ENCODE data around the gene GRM2.
"Not testable (repeated sequence)": the region's sequence is repeated elsewhere in the genome, so short reads cannot be mapped to it uniquely, and the experiment has no call there.

The GRM2 gene

GRCh38 chr3:51735039-51735438, 28.2 kb downstream of the GRM2 start:
- no peak for TF ChIP-seq POLR2A (IDR thresholded peaks at IDR 0.05; ENCODE audit: low read depth, low read length)
- FAIRE-seq = no peak
- no peak for DNase-seq (ENCODE audit: insufficient read length, low spot score)

GRCh38 chr3:51735950-51736349, 29.1 kb downstream of the GRM2 start:
- no peak for TF ChIP-seq POLR2A (IDR thresholded peaks at IDR 0.05; ENCODE audit: low read depth, low read length)
- FAIRE-seq (no peak), DNase-seq (ENCODE audit: insufficient read length, low spot score) (no peak)

- DNase-seq (ENCODE audit: insufficient read length, low spot score) (no peak), FAIRE-seq (no peak)
- no peak for TF ChIP-seq POLR2A (IDR thresholded peaks at IDR 0.05; ENCODE audit: low read depth, low read length)
Measured at GRCh38 chr3:51739110-51739509, 32.2 kb downstream of the GRM2 start.

- not testable (repeated sequence) for FAIRE-seq; DNase-seq (ENCODE audit: insufficient read length, low spot score)
Measured at GRCh38 chr3:51742320-51742719, 35.5 kb downstream of the GRM2 start.

GRCh38 chr3:51742978-51743377, 36.1 kb downstream of the GRM2 start:
- not testable (repeated sequence) for DNase-seq (ENCODE audit: insufficient read length, low spot score); FAIRE-seq

GRCh38 chr3:51747840-51748239, 41.0 kb downstream of the GRM2 start:
- FAIRE-seq = no peak
- no peak for TF ChIP-seq POLR2A (IDR thresholded peaks at IDR 0.05; ENCODE audit: low read depth, low read length)
- DNase-seq (ENCODE audit: insufficient read length, low spot score) = no peak

GRCh38 chr3:51748327-51748726, 41.5 kb downstream of the GRM2 start:
- TF ChIP-seq POLR2A (IDR thresholded peaks at IDR 0.05; ENCODE audit: low read depth, low read length) = no peak
- no peak for FAIRE-seq
- DNase-seq (ENCODE audit: insufficient read length, low spot score) = no peak

GRCh38 chr3:51750878-51751277, 44.0 kb downstream of the GRM2 start:
- DNase-seq (ENCODE audit: insufficient read length, low spot score) = no peak
- no peak for TF ChIP-seq POLR2A (IDR thresholded peaks at IDR 0.05; ENCODE audit: low read depth, low read length)
- no peak for FAIRE-seq

GRCh38 chr3:51751287-51751686, 44.4 kb downstream of the GRM2 start:
- TF ChIP-seq POLR2A (IDR thresholded peaks at IDR 0.05; ENCODE audit: low read depth, low read length) = no peak
- DNase-seq (ENCODE audit: insufficient read length, low spot score) (no peak), FAIRE-seq (no peak)

GRCh38 chr3:51753763-51754750, 47.2 kb downstream of the GRM2 start:
- DNase-seq (ENCODE audit: insufficient read length, low spot score); FAIRE-seq: not testable (repeated sequence)

- TF ChIP-seq POLR2A (IDR thresholded peaks at IDR 0.05; ENCODE audit: low read depth, low read length) = no peak
- no peak for DNase-seq (ENCODE audit: insufficient read length, low spot score)
- FAIRE-seq = no peak
Measured at GRCh38 chr3:51759203-51759602, 52.3 kb downstream of the GRM2 start.

Data from H54 (cell line).